AG08395 (cell line): Measurements from ENCODE around the gene PCED1B.
"Not testable (repeated sequence)": the region's sequence is repeated elsewhere in the genome, so short reads cannot be mapped to it uniquely, and the experiment has no call there.

Experiments used
- DNase-seq: peaks from one replicate; pipeline ENCODE4 v3.0.0; 2012; ENCODE audit warnings: mixed read lengths, low spot score

The PCED1B gene, protein sequence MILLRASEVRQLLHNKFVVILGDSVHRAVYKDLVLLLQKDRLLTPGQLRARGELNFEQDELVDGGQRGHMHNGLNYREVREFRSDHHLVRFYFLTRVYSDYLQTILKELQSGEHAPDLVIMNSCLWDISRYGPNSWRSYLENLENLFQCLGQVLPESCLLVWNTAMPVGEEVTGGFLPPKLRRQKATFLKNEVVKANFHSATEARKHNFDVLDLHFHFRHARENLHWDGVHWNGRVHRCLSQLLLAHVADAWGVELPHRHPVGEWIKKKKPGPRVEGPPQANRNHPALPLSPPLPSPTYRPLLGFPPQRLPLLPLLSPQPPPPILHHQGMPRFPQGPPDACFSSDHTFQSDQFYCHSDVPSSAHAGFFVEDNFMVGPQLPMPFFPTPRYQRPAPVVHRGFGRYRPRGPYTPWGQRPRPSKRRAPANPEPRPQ

DNA sequence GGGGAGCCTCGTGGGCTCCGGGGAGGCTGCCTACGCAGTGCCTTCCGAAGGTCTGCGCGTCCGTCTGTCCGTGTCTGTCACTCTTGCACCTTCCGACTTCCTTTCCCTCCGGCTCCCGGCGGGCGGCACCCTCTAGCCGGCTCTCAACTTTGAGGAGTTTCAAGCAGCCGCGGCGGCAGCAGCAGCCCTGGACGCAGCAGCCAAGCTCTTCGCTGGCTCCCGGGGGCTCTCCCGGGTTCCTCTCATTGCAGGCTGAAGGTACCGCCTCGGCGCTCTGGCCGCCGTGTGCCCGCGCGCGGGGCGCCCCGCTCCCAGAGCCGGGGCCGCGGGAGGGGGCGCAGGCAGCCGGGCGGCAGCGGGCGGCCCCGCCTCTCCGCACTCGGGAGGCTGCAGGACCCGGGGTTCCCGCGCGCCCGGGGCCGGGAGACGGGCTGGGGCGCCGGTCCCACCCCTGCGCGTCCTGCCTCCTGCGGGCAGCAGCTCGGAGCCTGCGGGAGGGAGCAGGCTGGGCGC, at the start of gene PCED1B, which contains the start of gene AMIGO2:
Gene PCED1B (plus strand): TSS at position 154 of the 513 bp plus-strand sequence. CDS start 155,443 bp downstream, outside the sequence.
Gene AMIGO2 (minus strand): TSS at position 492 of the 513 bp plus-strand sequence. CDS start 957 bp downstream, outside the sequence.
- DNase-seq: peak; percentile 57

DNA sequence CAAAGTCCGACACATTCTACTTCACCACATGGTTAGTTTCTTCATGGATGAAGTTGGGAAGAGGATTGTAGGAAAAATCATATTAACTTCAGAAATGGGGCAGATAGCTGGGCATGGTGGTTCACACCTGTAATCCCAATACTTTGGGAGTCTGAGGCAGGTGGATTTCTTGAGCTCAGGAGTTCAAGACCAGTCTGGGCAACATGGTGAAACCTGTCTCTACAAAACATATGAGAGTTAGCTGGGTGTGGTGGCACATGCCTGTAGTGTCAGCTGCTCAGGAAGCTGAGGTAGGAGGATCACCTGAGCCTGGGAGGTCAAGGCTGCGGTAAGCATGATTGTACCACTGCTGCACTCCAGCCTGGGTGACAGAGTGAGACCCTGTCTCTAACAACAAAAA, 49.5 kb upstream of the PCED1B start:
- DNase-seq: no peak

DNA sequence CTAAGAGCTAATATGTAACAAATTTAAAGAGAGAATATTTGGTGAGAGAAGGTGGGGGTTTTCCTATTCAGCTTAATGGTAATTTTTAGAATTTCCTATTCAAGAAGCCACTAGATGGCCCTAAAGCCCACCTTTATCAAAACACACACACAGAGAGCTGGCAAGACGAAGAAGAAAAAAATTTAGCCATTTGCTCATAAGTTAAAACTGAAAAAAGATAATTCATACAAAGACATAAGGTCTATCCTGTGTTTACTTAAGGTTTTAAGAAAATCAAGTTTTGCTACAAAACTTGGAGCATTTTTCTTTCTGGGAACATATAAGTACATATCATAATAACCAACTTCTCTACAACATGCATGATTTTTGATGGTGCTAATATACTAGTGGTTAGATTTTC, 46.8 kb upstream of the PCED1B start:
- peak; percentile 20 for DNase-seq

DNA sequence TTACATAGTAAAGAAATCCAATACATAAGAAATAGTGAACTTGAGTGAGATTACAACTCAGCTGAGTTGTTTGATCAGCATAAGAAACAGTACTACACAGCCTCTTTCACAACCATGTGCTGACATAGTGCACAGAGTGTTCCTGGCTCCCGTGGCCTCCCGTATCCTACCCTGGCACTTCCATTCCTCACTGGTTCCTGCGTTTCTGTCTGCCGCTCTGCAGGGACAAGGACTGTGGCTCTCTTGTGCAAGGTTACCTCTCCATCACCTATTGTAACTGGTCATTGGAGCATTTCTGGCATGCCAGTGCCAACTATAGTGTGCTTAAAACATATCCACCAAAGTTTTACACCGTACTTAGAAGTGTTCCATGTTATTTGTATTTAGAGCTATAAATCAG, 46.3 kb upstream of the PCED1B start:
- no peak for DNase-seq

DNA sequence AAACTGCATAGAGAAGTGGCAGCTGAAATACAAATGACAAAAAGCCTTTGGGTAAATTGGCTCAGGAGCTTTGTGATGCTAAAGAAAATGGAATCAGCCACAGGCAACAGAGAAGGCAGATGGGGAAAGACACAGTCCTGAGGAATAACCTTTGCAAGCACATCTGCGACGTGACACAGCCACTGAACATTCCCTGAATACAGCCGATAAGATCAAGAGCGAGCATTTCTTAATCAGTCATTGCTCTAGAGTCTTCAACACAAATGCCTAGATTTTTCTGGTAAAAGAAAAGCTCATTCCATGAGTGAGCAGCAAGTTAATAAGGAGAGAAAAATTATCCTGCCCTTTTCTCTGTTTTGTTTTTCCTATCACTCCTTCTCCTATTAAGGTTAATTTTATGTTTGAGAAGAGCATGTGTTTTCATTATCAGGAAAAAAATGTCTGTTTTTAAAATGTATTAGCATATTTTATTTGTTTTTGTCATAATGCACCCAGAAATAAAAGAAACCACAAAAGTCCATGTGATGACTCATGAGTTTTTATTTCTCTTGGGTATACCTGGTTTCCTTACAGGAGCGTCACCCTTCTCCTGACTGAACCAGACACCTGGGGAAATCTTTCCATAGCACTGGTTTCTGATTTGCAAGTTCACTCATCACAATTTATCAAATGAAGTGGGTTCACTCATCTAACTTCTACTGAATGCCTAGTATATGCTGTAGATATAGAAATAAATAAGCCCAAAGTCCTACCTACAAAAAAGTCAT, 45.4 kb upstream of the PCED1B start:
- no peak for DNase-seq

DNA sequence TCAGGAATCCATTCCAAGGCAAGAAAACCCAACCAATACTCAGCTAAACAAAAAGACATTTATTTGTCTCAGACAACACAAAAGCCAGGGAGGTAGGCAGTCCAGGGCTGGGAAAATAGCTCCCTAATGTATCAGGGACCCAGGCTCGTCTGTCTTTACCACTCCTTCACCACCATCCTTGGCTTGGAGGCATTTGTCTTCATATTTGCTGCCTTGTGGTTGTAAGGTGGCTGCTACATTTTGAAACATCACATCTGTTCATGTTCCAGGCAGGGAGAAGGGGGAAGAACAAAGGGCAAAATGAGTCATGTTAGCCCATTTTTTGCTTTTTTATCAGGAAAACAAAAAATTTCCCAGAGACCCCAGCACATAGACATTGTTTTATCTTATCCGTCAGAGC, 44.8 kb upstream of the PCED1B start:
- DNase-seq: no peak

DNA sequence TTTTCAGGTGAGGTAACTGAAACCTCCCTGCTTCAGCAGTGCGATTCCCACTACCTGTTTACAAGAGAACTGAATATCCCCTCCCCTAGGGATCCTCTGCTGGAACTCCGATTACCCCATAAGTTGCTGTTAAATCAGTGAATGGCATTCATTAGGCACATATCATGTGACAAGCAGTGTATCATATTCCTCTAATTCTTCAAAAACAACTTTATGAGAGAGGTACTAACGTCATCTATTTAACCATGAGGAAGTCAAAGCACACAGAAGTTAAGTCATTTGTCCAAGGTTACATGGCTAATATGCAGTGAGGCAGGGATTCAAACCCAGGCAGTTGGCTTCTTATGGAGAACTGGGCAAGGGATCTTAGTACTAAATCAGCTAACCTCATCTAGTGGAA, 43.9 kb upstream of the PCED1B start:
- DNase-seq: no peak

DNA sequence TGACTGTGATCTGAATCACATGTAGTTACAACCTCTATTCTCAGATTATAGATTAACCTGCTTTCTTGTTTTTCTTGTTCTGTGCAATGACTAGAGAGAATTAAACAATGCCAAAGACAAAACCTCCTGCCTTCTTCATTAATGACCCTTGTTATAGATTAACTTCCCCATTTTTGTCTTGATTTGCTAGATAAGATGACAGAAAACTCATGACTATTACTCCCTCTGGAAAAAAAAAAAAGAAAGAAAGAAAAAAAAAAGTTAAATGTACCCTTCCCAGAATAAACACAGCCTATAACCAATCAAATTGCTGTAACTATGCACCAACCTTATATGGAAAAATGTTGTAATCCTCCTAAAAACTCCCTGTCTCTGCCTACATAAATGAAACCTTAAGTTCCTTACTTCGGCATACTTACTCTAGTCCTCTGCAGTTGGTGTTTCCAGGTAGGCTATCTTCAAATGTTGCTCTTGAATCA, 41.1 kb upstream of the PCED1B start:
- DNase-seq: no peak

DNA sequence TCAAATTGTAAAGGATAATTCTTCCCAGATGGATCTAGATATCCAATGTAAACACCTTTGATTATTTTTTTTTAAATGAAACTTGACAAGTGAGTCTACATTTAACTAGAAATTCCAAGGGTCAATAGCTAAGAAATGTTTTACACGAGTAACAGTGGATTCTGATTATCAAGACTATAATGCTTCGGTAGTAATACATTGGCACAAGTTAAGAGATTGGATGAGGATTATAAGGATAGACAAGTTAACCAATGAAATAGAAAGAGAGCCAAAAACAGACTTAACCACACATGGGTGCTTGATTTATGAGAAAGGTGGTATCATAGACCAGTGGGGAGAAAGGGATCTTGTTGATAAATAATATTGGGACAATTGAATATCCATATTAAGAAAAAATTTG, 40.3 kb upstream of the PCED1B start:
- DNase-seq: no peak

DNA sequence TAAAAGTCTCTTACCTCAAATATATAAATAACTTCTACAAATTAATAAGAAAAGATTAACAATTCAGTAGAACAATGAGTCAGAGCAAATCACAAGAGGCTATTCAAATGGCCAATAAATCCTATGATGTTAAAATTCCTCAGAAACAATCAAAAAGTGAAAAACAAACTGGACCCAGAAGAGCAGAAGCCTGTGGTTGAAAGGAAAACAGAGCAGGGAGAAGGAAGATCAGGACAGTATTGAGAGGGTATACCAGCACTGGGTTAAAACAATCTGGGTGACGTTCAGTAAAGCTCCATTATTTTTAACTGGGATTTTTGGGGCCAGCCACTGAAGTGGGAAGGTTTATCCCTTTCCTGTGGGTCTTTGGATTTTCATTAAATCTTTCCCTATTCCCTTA, 39.7 kb upstream of the PCED1B start:
- no peak for DNase-seq

DNA sequence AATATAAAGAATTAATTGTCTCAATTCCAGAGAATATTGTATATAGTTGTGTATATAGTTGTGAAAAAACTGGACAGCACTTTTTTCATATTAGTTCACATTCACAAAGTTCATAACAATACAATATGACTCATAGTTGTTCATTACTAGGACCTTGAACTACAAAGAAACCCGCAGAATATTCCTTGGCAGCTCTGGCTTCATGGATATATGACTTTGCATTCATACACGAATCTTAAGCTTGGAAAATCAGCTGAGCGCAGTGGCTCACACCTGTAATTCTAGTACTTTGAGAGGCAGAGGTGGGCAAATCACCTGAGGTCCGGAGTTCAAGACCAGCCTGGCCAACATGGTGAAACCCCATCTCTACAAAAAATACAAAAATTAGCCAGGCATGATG, 38.1 kb upstream of the PCED1B start:
- DNase-seq: no peak

DNA sequence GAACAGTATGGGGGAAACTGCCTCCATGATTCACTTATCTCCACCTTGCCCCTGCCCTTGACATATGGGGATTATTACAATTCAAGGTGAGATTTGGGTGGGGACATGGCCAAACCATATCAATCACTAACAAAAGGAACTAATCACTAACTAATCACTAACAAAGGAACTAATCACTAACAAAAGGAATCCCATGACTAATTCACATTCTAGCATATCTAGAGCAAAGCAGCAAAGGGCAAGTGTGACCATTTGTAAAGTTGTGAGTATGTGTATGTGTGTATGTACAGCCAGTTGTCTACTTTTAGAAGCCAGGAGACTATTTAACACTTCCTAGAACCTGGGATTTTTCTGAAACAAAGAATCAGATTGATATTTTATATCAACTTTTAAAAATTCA, 30.9 kb upstream of the PCED1B start:
- no peak for DNase-seq

DNA sequence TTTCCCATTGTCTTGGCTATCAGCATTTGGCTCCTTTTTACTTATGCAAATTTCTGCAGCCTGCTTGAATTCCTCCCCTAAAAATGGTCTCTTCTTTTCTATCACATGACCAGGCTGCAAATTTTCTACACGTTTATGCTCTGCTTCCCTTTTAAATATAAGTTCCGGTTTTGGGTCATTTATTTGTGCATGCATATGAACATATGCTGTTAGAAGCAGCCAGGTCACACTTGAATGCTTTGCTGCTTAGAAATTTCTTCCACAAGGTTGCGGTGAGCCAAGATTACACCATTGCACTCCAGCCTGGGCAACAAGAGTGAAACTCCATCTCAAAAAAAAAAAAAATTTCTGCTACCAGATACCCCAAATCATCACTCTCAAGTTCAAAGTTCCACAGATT, 28.1 kb upstream of the PCED1B start:
- not testable (repeated sequence) for DNase-seq

DNA sequence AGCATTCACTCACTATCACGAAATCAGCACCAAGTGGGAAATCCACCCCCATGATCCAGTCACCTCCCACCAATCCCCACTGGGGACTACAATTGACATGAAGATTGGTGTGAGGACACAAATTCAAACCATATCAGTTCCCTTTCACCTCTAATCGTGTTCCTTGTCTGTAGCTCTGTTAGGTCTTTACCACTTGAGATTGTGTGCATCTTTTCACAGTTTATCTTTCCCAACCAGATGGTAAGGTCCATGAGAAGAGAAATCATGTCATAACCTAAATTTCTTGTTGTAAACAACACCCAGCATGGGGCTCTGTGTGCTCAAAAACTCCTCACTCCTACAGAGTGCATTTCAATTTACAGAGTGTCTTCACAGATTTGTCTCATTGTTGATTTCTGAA, 27.1 kb upstream of the PCED1B start:
- DNase-seq: no peak

DNA sequence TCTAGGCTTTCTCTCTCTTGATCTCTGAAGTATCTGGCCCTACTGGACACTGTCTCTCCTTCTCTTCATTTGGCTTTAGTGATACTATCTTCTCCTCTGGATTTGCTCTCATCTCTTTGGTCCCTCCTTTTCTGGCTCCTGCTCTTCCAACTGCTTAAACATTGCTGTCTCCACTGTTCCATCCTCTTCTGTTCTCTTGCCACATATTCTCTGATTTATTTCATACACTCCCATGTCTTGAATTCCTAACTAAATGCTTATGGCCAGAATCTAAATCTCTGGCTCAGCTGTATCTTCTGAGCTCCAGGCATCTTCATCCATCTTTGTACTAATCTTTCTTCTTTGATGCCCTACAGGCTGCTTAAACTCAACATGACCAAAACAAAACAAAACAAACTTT, 25.5 kb upstream of the PCED1B start:
- DNase-seq: no peak

DNA sequence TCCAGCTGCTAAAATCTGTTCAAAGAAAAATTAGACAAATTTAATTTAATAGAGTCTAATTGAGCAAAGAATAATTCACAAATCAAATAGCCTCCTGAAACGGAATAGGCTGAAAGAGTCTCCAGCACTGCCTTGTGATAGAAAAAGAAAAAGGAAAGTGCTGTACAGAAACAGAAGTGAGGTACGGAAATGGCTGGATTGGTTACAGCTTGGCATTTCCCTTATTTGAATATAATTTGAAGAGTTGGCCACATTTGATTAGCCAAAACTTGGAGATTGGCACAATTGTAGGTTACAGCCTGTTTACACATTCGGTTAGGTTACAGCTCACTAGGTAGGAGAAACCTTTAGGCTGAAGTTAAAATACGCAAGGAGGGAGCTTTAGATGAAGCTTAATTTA, 24.8 kb upstream of the PCED1B start:
- DNase-seq: no peak

DNA sequence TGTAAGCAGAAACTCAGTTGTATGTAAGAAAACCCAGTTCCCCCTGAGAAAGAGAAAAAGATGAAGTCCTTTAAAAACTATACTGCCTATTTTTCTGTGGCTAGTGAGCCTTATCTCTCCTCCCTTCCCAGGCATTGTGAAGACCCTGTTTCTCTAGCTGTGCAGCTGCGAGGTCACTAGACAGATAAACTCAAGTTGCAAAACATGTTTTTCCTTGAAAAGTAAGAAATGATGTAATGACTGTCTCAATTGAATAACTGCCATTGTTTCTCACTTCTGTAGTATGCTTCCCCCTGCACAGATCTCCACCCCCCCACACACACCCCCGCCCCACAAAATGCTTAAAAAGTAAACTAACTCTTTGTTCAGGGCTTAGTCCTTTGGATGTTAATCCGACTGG, 23.6 kb upstream of the PCED1B start:
- DNase-seq: not testable (repeated sequence)

DNA sequence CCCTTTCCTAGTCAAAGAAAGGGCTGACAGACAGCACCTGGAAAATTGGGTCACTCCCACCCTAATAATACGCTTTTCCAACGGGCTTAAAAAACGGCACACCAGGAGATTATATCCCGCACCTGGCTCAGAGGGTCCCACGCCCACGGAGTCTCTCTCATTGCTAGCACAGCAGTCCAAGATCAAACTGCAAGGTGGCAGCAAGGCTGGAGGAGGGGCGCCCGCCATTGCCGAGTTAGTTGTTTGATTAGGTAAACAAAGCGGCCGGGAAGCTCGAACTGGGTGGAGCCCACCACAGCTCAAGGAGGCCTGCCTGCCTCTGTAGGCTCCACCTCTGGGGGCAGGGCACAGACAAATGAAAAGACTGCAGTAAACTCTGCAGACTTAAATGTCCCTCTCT, 22.5 kb upstream of the PCED1B start:
- DNase-seq: not testable (repeated sequence)

DNA sequence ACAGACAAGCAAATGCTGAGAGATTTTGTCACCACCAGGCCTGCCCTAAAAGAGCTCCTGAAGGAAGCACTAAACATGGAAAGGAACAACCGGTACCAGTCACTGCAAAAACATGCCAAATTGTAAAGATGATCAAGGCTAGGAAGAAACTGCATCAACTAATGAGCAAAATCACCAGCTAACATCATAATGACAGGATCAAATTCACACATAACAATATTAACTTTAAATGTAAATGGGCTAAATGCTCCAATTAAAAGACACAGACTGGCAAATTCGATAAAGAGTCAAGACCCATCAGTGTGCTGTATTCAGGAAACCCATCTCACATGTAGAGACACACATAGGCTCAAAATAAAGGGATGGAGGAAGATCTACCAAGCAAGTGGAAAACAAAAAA, 20.8 kb upstream of the PCED1B start:
- DNase-seq: not testable (repeated sequence)

DNA sequence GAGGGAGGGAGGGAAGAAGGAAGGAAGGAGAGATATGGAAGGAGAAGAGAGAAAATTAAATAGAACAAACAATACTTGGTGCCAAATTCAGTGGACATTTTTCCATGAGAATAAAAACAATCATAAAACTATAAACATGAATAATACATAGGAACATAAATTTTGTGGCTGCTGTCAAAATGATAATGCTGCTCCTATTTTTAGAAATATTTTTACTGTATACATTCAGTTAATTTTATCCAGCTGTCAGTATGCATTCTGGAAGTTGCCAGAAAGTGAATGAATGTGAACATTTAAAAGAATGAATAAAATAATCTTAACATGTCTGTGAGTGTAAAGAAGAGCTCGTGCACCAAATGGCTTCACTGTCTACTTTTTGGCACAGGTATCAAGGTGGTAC, 13.9 kb upstream of the PCED1B start:
- DNase-seq: no peak

DNA sequence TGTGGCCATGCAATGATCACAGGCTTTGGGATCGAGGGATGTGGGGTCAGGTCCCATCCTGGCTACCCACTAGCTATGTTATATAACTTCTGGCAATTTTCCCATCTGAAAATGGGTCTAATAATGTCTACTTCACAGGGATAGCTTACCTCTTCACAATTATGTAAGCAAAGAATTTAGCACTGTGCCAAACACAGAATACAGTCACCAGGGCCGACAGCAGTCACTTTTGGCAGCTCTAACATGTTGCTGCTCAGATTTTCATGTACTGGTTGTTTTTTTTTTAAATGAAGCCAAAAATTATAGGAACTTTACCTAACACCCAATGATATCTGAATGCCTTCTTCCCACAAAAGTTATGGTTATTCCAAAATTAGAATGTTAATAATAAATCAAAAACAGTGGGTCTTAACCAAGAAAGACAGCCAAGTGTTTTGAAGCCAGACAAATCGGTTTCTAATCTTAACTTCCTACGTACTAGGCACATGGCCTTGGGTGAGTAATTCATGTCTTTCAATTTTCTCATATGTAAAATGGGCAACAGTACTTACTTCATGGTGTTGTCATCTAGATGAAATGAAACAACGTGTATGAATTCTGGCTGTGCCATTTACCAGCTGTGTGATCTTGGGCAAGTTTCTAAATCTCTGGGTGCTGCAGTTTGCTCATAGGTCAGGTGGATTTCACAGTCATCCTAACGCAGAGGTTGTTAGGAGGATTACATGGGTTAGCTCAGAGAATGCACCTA, 13.0 kb upstream of the PCED1B start:
- DNase-seq: no peak

DNA sequence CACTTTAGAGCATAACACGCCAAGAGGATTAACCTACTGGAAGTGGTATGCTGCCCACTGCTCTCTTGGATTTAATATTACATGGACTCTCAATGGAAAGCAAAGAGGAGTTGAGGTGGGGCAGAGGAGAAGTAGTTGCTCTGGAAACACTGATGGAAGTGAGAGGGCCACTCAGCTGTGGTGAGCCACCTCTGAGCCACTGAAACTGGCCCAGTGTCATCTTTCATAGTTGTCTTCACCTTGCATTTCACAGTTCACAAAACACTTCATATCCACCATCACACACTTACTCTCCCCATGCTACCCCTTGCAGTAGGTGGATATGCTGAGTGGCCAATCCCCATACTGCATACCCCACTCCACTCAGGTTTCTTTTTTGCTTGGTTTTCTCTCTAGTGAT, 12.2 kb upstream of the PCED1B start:
- no peak for DNase-seq
